Measurements from ENCODE around the gene SEC63. TPM values are rescaled to one million over a fixed set of nuclear protein-coding genes. Genes with fewer than 3 reads are reported as not detected.

SEC63 gene
- total and polyA plus RNA-seq, 12 donors, result 23.8 to 190 (median 64.1) TPM

DNA sequence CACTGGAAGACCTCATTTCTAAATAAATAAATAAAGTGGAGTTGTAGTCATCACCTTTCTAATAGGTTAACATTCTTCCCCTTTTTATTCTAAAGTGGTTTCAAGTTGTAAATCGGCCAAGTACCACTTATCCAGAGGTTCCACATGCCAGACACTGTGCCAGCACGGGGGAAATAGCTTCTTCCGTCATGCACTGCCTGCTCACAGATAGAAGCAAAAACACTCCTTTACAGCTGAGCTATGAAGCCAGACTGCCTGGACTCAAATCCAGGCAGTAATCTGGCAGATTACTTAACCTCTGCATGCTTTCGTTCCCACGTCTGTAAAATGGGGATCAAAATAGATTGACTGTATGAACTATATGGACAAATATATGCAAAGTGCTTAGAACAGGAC is 116.7 kb downstream of the SEC63 start:
- 54 to 67% (median 61%) methylated on average over 5 of the region's 5 CpGs for WGBS, 4 donors
- DNase-seq, result no peak
- Histone ChIP-seq H3K27me3 (no peaks in the 10 kb centered on the region), H3K4me1 (replicated peaks in 1 of 2) (no peaks in the 10 kb centered on the region), H3K9me3 (replicated peaks in 1 of 3) (no peaks in the 10 kb centered on the region), H3K27ac (no peak overlapping the region), H3K36me3 (replicated peaks in 1 of 2) (no peaks in the 10 kb centered on the region), H3K4me3 (no peak overlapping the region)
- TF ChIP-seq, protein P1, sequence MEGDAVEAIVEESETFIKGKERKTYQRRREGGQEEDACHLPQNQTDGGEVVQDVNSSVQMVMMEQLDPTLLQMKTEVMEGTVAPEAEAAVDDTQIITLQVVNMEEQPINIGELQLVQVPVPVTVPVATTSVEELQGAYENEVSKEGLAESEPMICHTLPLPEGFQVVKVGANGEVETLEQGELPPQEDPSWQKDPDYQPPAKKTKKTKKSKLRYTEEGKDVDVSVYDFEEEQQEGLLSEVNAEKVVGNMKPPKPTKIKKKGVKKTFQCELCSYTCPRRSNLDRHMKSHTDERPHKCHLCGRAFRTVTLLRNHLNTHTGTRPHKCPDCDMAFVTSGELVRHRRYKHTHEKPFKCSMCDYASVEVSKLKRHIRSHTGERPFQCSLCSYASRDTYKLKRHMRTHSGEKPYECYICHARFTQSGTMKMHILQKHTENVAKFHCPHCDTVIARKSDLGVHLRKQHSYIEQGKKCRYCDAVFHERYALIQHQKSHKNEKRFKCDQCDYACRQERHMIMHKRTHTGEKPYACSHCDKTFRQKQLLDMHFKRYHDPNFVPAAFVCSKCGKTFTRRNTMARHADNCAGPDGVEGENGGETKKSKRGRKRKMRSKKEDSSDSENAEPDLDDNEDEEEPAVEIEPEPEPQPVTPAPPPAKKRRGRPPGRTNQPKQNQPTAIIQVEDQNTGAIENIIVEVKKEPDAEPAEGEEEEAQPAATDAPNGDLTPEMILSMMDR (IDR thresholded peaks at IDR 0.05), result no peak
- TF ChIP-seq POLR2A (IDR thresholded peaks at IDR 0.05), result no peak
- intact Hi-C loops (cut with DNase I), result loop anchor here in 1 of 2 donors (10.0 kb wide), 1 partner anchor 136 kb away; no protein-coding TSS in a partner anchor

DNA sequence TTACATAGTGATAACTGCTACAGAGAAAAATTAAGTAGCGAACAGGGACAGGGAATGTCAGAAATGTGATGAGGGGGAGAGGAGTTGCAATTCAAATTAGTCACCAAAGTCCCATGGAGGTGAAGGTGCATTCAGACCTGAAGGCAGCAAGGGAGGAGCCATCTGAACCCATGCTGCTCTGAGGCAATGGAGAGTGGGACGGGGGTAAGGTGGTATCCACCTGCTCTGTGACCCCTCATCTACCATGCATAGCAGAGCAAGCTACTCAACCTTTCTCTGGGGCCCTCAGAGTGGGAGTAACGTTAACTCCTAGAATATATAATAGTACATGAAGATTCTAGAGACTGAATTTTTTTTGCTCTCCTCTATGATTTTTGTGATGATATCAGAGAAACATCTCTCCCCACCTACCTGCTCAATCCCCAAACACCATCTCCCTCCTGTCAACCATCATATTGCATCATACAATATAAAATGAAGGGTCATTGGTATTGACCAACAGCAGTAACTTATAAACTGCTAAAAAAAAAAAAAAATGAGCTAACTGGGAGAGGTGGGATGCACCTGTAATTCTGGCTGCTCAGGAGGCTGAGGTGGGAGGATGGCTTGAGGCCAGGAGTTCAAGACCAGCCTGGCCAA is 117.3 kb downstream of the SEC63 start:
- intact Hi-C loops (cut with DNase I), result loop anchor here in 1 of 2 donors (10.0 kb wide), 1 partner anchor 136 kb away; no protein-coding TSS in a partner anchor
- Histone ChIP-seq H3K9me3 (replicated peaks in 1 of 3) (no peaks in the 10 kb centered on the region), H3K27me3 (no peaks in the 10 kb centered on the region), H3K4me1 (replicated peaks in 1 of 2) (no peaks in the 10 kb centered on the region), H3K4me3 (no peak overlapping the region), H3K36me3 (replicated peaks in 1 of 2) (no peaks in the 10 kb centered on the region), H3K27ac (no peak overlapping the region)
- no peak for DNase-seq
- WGBS, 4 donors, result 64 to 80% (median 77%) methylated on average over 3 of the region's 3 CpGs
- TF ChIP-seq, protein P1 (IDR thresholded peaks at IDR 0.05), result no peak
- no peak for TF ChIP-seq POLR2A (IDR thresholded peaks at IDR 0.05)

DNA sequence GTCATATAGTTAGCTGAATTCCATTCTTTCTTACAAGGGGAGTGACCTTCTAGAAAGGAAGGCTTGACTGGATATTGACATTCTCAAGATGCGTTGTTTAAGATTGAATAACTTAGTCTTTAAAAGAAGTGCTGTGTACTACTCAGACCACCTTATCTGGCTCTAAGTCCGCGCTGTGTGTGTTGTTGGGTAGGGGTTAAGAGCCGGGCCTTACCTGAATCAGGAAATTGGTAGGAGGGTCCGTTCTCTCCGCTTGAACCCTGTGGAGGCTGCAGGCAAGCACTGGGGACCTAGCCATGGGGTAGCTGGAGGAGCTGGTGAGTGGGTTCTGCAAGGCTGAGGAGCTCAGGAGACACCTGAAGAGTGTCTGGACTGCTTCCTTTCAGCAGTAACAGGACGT is 124.9 kb downstream of the SEC63 start:
- TF ChIP-seq POLR2A (IDR thresholded peaks at IDR 0.05), result no peak
- TF ChIP-seq, protein P1 (IDR thresholded peaks at IDR 0.05), result no peak
- Histone ChIP-seq H3K36me3 (replicated peaks in 1 of 2) (no peaks in the 10 kb centered on the region), H3K4me3 (no peak overlapping the region), H3K27ac (no peak overlapping the region), H3K4me1 (replicated peaks in 1 of 2) (no peaks in the 10 kb centered on the region), H3K27me3 (no peaks in the 10 kb centered on the region), H3K9me3 (replicated peaks in 1 of 3) (no peaks in the 10 kb centered on the region)
- 80 to 93% (median 92%) methylated on average over 7 of the region's 7 CpGs for WGBS, 4 donors
- intact Hi-C loops (cut with DNase I), result loop anchor here in 1 of 2 donors (10.0 kb wide), 1 partner anchor 148 kb away; no protein-coding TSS in a partner anchor
- DNase-seq, result no peak

DNA sequence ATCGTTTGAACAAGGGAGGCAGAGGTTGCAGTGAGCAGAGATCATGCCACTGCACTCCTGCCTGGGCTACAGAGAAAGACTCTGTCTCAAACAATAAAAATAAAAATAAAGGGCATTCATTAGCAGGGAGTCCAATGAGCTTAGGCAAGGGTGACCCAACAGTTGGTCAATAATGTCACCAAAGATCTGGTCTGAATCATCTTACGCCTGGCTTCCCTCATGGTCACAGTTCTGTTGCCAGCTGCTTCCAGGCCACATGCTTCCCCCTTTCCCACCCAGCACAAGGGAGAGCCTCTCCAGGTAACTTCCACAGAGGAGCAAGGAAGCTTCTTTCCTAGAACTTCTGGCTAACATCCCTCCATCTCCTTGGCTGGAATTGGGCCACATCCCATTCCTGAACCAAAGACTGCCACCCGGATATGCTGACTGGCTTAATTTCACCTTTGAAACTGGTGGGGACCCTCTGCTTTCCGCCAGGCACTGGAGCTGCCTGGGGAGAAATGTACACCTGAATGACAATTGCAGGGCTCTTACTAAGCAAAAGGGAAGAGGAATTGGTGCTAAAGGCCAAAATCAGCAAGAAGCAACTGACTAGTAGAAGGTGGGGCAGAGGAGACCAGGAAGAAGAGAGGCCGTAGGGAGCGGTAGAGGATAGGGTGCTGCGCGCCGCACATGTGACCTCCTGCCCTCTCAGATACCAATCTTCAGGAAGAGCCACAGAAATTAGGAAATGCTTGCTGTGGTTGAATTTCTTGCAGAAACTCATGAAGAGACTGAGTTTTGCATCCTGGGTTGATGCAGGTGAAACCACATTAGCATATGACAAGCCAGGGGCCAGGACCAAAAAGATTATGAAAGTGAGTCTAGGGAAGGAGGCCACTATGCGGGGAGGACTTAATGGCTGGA is 125.6 kb downstream of the SEC63 start:
- Histone ChIP-seq H3K4me3 (no peak overlapping the region), H3K9me3 (replicated peaks in 1 of 3) (no peaks in the 10 kb centered on the region), H3K4me1 (replicated peaks in 1 of 2) (no peaks in the 10 kb centered on the region), H3K36me3 (replicated peaks in 1 of 2) (no peaks in the 10 kb centered on the region), H3K27ac (no peak overlapping the region), H3K27me3 (no peaks in the 10 kb centered on the region)
- intact Hi-C loops (cut with DNase I), result loop anchor here in 1 of 2 donors (10.0 kb wide), 1 partner anchor 148 kb away; no protein-coding TSS in a partner anchor
- TF ChIP-seq, protein P1 (IDR thresholded peaks at IDR 0.05), result no peak
- no peak for TF ChIP-seq POLR2A (IDR thresholded peaks at IDR 0.05)
- DNase-seq, result no peak
- 80 to 84% (median 81%) methylated on average over 9 to 10 of the region's 10 CpGs for WGBS, 4 donors

All from adrenal gland (tissue), 12 donors.